Loucy (cell line): ENCODE measurements around the gene CLPSL1.

Experiments
- H2AFZ ChIP-seq: fragments of 200-600 bp; sonication (generic); 2 replicates; pipeline ENCODE4 v1.6.0; 2016; ENCODE audit warnings: antibody characterized with exemption, mild to moderate bottlenecking, low read length, moderate library complexity
- H3F3A ChIP-seq: fragments of 200-600 bp; 2 replicates; pipeline ENCODE4 v1.6.0; 2016; ENCODE audit warnings: antibody characterized with exemption, low read depth, mild to moderate bottlenecking
- H3K27me3 ChIP-seq: fragments of 200-600 bp; sonication (generic); 2 replicates; pipeline ENCODE4 v1.6.1; 2014; ENCODE audit warnings: low read length, mild to moderate bottlenecking; ENCODE audit not compliant: insufficient read depth, poor library complexity, severe bottlenecking
- H3K36me3 ChIP-seq: fragments of 200-600 bp; sonication (generic); 2 replicates; pipeline ENCODE4 v1.6.1; 2016; ENCODE audit warnings: low read length; ENCODE audit not compliant: insufficient read depth
- H3K4me1 ChIP-seq: fragments of 200-600 bp; sonication (generic); 2 replicates; pipeline ENCODE4 v1.5.1; 2014; ENCODE audit warnings: low read length, mild to moderate bottlenecking; ENCODE audit not compliant: insufficient read depth, poor library complexity, severe bottlenecking
- H3K4me2 ChIP-seq: fragments of 200-600 bp; sonication (generic); 2 replicates; pipeline ENCODE4 v1.6.0; 2014; ENCODE audit warnings: antibody characterized with exemption, low read length, low read depth, mild to moderate bottlenecking; ENCODE audit not compliant: poor library complexity, severe bottlenecking
- H3K4me3 ChIP-seq: fragments of 200-600 bp; sonication (generic); 2 replicates; pipeline ENCODE4 v1.5.1; 2014; ENCODE audit warnings: low read length, mild to moderate bottlenecking, mixed read lengths; ENCODE audit not compliant: poor library complexity, severe bottlenecking
- H3K79me2 ChIP-seq: fragments of 200-600 bp; sonication (generic); 2 replicates; pipeline ENCODE4 v1.6.1; 2014; ENCODE audit warnings: low read length; ENCODE audit not compliant: insufficient read depth
- H3K9ac ChIP-seq: fragments of 200-600 bp; sonication (generic); 2 replicates; pipeline ENCODE4 v1.6.0; 2014; ENCODE audit warnings: mild to moderate bottlenecking, low read depth, low read length, moderate library complexity; ENCODE audit not compliant: poor library complexity, severe bottlenecking
- H3K9me2 ChIP-seq: fragments of 200-600 bp; sonication (generic); replicated peaks from 2 replicates; pipeline ENCODE4 v1.6.1; 2016; ENCODE audit warnings: low read depth, low read length, mixed read lengths
- H3K9me3 ChIP-seq: fragments of 200-600 bp; sonication (generic); 2 replicates; pipeline ENCODE4 v1.6.1; 2014; ENCODE audit warnings: mild to moderate bottlenecking, antibody characterized with exemption, low read length, low read depth; ENCODE audit not compliant: insufficient read depth
- H4K20me1 ChIP-seq: fragments of 200-600 bp; sonication (generic); 2 replicates; pipeline ENCODE4 v1.6.0; 2014; ENCODE audit warnings: antibody characterized with exemption, low read length, mild to moderate bottlenecking; ENCODE audit not compliant: insufficient read depth, poor library complexity, severe bottlenecking
- CTCF ChIP-seq: fragments of 200-600 bp; sonication (generic); conservative IDR thresholded peaks from 2 replicates; pipeline ENCODE4 v1.5.1; 2014; ENCODE audit warnings: mild to moderate bottlenecking, antibody characterized with exemption, low read length
- EZH2phosphoT487 ChIP-seq: fragments of 200-600 bp; IDR thresholded peaks from 2 replicates; pipeline ENCODE4 v1.6.1; 2018; ENCODE audit warnings: antibody characterized with exemption, mild to moderate bottlenecking, moderate library complexity, borderline replicate concordance

Gene CLPSL1

GRCh38 chr6:35752330-35752729, 28.5 kb upstream of the CLPSL1 start:
- Histone ChIP-seq H3K79me2 (no peaks in the 10 kb centered on the region), H3K4me1 (no peaks in the 10 kb centered on the region), H3K9ac (no peak overlapping the region), H3K4me2 (no peak overlapping the region), H3K27me3 (no peaks in the 10 kb centered on the region), H3F3A (no peaks in the 10 kb centered on the region), H3K36me3 (no peaks in the 10 kb centered on the region), H3K9me3 (no peaks in the 10 kb centered on the region), H2AFZ (no peak overlapping the region), H3K4me3 (no peak overlapping the region), H4K20me1 (no peaks in the 10 kb centered on the region), H3K9me2 (no peaks in the 10 kb centered on the region)
- no peak for TF ChIP-seq EZH2phosphoT487
- TF ChIP-seq CTCF, result no peak

- Histone ChIP-seq H3K4me1 (no peaks in the 10 kb centered on the region), H3K36me3 (no peaks in the 10 kb centered on the region), H3K9me2 (no peaks in the 10 kb centered on the region), H3F3A (no peaks in the 10 kb centered on the region), H4K20me1 (no peaks in the 10 kb centered on the region), H3K79me2 (no peaks in the 10 kb centered on the region), H3K4me3 (no peak overlapping the region), H3K9me3 (no peaks in the 10 kb centered on the region), H3K27me3 (no peaks in the 10 kb centered on the region), H3K9ac (no peak overlapping the region), H2AFZ (peak overlapping the region; percentile 88), H3K4me2 (no peak overlapping the region)
- TF ChIP-seq EZH2phosphoT487 (no peak), CTCF (peak; percentile 34)
Measured at GRCh38 chr6:35754452-35755277, 26.2 kb upstream of the CLPSL1 start.

- no peaks in the 10 kb centered on the region for H3K4me1 ChIP-seq
- no peaks in the 10 kb centered on the region for H3K36me3 ChIP-seq
- peak overlapping the region; percentile 88 for H2AFZ ChIP-seq
- H3K79me2 ChIP-seq, result no peaks in the 10 kb centered on the region
- no peaks in the 10 kb centered on the region for H4K20me1 ChIP-seq
- H3K27me3 ChIP-seq, result no peaks in the 10 kb centered on the region
- TF ChIP-seq EZH2phosphoT487, result no peak
- no peaks in the 10 kb centered on the region for H3K9me2 ChIP-seq
- no peak overlapping the region for H3K9ac ChIP-seq
- H3K4me3 ChIP-seq, result no peak overlapping the region
- H3K9me3 ChIP-seq, result no peaks in the 10 kb centered on the region
- no peaks in the 10 kb centered on the region for H3F3A ChIP-seq
- H3K4me2 ChIP-seq, result no peak overlapping the region
Measured at GRCh38 chr6:35755278-35755924, 25.4 kb upstream of the CLPSL1 start.
